HTR-8/SVneo (cell line): ENCODE data around the gene FEM1C.
"Not testable (repeated sequence)": the region's sequence is repeated elsewhere in the genome, so short reads cannot be mapped to it uniquely, and the experiment has no call there.

ENCODE experiments used
- DNase-seq: peaks from one replicate; pipeline ENCODE4 v3.0.0; 2011; ENCODE audit warnings: low spot score, mixed read lengths; ENCODE audit not compliant: insufficient read length
- FAIRE-seq: peaks from 2 replicates; lab custom pipeline; 2011; peaks lifted over from hg19 to GRCh38; lab: Jason Lieb, UNC

The FEM1C gene

GRCh38 chr5:115480271-115480670 is 64.3 kb downstream of the FEM1C start:
- no peak for FAIRE-seq
- no peak for DNase-seq

GRCh38 chr5:115479166-115479873 is 65.3 kb downstream of the FEM1C start:
- not testable (repeated sequence) for DNase-seq, FAIRE-seq

GRCh38 chr5:115478281-115478680 is 66.3 kb downstream of the FEM1C start:
- FAIRE-seq = no peak

GRCh38 chr5:115477581-115477980 is 67.0 kb downstream of the FEM1C start:
- DNase-seq = no peak
- FAIRE-seq = no peak

More at GRCh38 chr5:115478281-115478680, 66.3 kb downstream of the FEM1C start:
- DNase-seq = no peak

- FAIRE-seq (no peak), DNase-seq (no peak)
These were observed 68.8 kb downstream of the FEM1C start for GRCh38 chr5:115475788-115476187.

GRCh38 chr5:115472271-115473025 is 72.1 kb downstream of the FEM1C start:
- DNase-seq (no peak), FAIRE-seq (no peak)

- FAIRE-seq (no peak), DNase-seq (no peak)
These were observed 73.1 kb downstream of the FEM1C start for GRCh38 chr5:115471345-115472063.

GRCh38 chr5:115470921-115471320 is 73.7 kb downstream of the FEM1C start:
- FAIRE-seq = peak; percentile 62

More at GRCh38 chr5:115470921-115471320, 73.7 kb downstream of the FEM1C start:
- no peak for DNase-seq
